Right lobe of liver (tissue), 6 donors: ENCODE measurements around the gene SLC24A3. TPM values are rescaled to one million over a fixed set of nuclear protein-coding genes. Genes with fewer than 3 reads are reported as not detected.

Experiments used
- ATAC-seq, 4 donors: fragments of 200-7000 bp; cut with Tn5 transposase; one replicate each; pipeline ENCODE4 v1.9.1; 2020; ENCODE audit warnings: mild to moderate bottlenecking in 4 of 4, moderate library complexity in 4 of 4
- DNase-seq, 3 donors: peaks; one replicate each; pipeline ENCODE4 v3.0.0-alpha.2; 2020
- H3K27ac ChIP-seq, 3 donors: fragments of 200-600 bp; one replicate each; pipeline ENCODE4 v1.8.0; 2022
- H3K27me3 ChIP-seq, 2 donors: fragments of 200-600 bp; one replicate each; pipeline ENCODE4 v1.8.0; 2022
- H3K36me3 ChIP-seq, 4 donors: fragments of 200-600 bp; sonication (generic) in 1 of 4; one replicate each; pipeline versions ENCODE4 v1.5.1 to v1.8.0; 2017 to 2022; ENCODE audit warnings: control low read depth in 1 of 4
- H3K4me1 ChIP-seq, 4 donors: fragments of 200-600 bp; sonication (generic) in 1 of 4; one replicate each; pipeline versions ENCODE4 v1.5.1 to v1.8.0; 2017 to 2022; ENCODE audit warnings: control low read depth in 1 of 4
- H3K4me3 ChIP-seq, 3 donors: fragments of 200-600 bp; one replicate each; pipeline ENCODE4 v1.8.0; 2022
- H3K9me3 ChIP-seq, 4 donors: fragments of 200-600 bp; sonication (generic) in 1 of 4; one replicate each; pipeline versions ENCODE4 v1.5.1 to v1.8.0; 2017 to 2022; ENCODE audit warnings: control low read depth in 1 of 4
- CTCF ChIP-seq, 4 donors: fragments of 200-600 bp in 3 of 4; fragments of 450-650 bp in 1 of 4; IDR thresholded peaks; one replicate each; pipeline versions ENCODE4 v1.5.1 to v1.8.0; 2016 to 2022; ENCODE audit warnings: antibody characterized with exemption in 4 of 4, mild to moderate bottlenecking in 2 of 4
- POLR2A ChIP-seq: fragments of 450-650 bp; IDR thresholded peaks from one replicate; pipeline ENCODE4 v1.6.1; 2017; ENCODE audit warnings: antibody characterized with exemption, mild to moderate bottlenecking
- WGBS: methylation state at CpG from one replicate; pipeline ENCODE4 v1.1.6; 2018; ENCODE audit warnings: low coverage, low lambda C conversion rate; ENCODE audit not compliant: insufficient coverage; ENCODE audit errors: missing lambda C conversion rate; 5-methylcytosine and 5-hydroxymethylcytosine counted together
- intact Hi-C, 2 donors: fragments of 100-400 bp; cut with DNase I; formaldehyde crosslinking; loops; one replicate each; pipeline versions ENCODE4 v1.11.2 to v1.14.1; 2022
- long read RNA-seq: library from polyadenylated mRNA; unstranded; transcript quantifications from one replicate; pipeline ENCODE4 v2.0.0, GENCODE V29; 2019
- total RNA-seq, 6 experiments: library from RNA; depleted of rRNA in 2 of 6; stranded (reverse); fragments of >200 nt in 2 of 6; fragmentation: NEBNext Ultra II Directional in 3 of 6; extraction: Animal tissue kit (Norgen Biotek cat#: 25700) in 3 of 6; gene quantifications; one replicate each; pipeline versions ENCODE4 v1.1.0 to v1.2.4, GENCODE V29; 2016 to 2023
- donor health status: DM: no; HTN: yes; CAD: no.
- donor health status: DM: no; HTN: no; CAD: no.
- donor health status: DM: no; HTN: no; CAD: no.
- donor health status: DM: no; HTN: yes; CAD: no.
- donor health status: DM: no; HTN: yes; CAD: no.

Gene SLC24A3
- under 1 TPM; 0.06 to 0.49 (median 0.27) TPM for total RNA-seq
- long read RNA-seq: 0 reads

- H3K27me3 ChIP-seq: peaks cover 0 to 8% of the 10 kb centered on the region in 2 donors
- DNase-seq (peak in 1 of 3 donors; percentile 57), ATAC-seq (no peak)
- peak within 1 kb of the TSS in 2 of 3 donors; percentile 32 to 35 for H3K4me3 ChIP-seq
- no peaks in the 10 kb centered on the region for H3K9me3 ChIP-seq
- H3K27ac ChIP-seq: no peak within 1 kb of the TSS
- no peaks in the 10 kb centered on the region for H3K36me3 ChIP-seq
- WGBS: no CpG with 5 or more reads among the region's 61 CpGs
- H3K4me1 ChIP-seq: no peaks in the 10 kb centered on the region
- intact Hi-C loops: loop anchor here in 1 of 2 donors (10.0 kb wide), 1 partner anchor 362 kb away; no protein-coding TSS in a partner anchor
- TF ChIP-seq POLR2A (no peak), CTCF (IDR thresholded peaks at IDR 0.05) (no peak)
These were observed at the start of gene SLC24A3 for GRCh38 chr20:19212469-19212815. Gene SLC24A3 (plus strand): TSS chr20:19212642.

GRCh38 chr20:19170148-19170547 lies 42.3 kb upstream of the SLC24A3 start:
- Histone ChIP-seq H3K27me3 (no peaks in the 10 kb centered on the region), H3K4me3 (no peak overlapping the region), H3K9me3 (no peaks in the 10 kb centered on the region), H3K27ac (no peak overlapping the region), H3K4me1 (no peaks in the 10 kb centered on the region), H3K36me3 (no peaks in the 10 kb centered on the region)
- intact Hi-C loops: no loop called here
- DNase-seq (no peak), ATAC-seq (no peak)
- no peak for TF ChIP-seq CTCF (IDR thresholded peaks at IDR 0.05)
- TF ChIP-seq POLR2A: no peak

- H3K27me3 ChIP-seq: peaks cover 0 to 7% of the 10 kb centered on the region in 2 donors
- DNase-seq: no peak
- WGBS: 56% methylated on average over 1 of the region's 1 CpG
- H3K36me3 ChIP-seq: no peaks in the 10 kb centered on the region
- no peak for TF ChIP-seq POLR2A
- no peak for TF ChIP-seq CTCF (IDR thresholded peaks at IDR 0.05)
- H3K27ac ChIP-seq: no peak overlapping the region
- H3K4me3 ChIP-seq: no peak overlapping the region
- intact Hi-C loops: no loop called here
- no peak for ATAC-seq
- no peaks in the 10 kb centered on the region for H3K4me1 ChIP-seq
- H3K9me3 ChIP-seq: no peaks in the 10 kb centered on the region
These were observed 39.8 kb upstream of the SLC24A3 start for GRCh38 chr20:19172637-19173036.

- no peak for ATAC-seq
- 83% methylated on average over 1 of the region's 1 CpG for WGBS
- no peak for TF ChIP-seq CTCF (IDR thresholded peaks at IDR 0.05)
- TF ChIP-seq POLR2A: no peak
- no peaks in the 10 kb centered on the region for H3K4me1 ChIP-seq
- H3K27me3 ChIP-seq: peaks cover 0 to 7% of the 10 kb centered on the region in 2 donors
- H3K9me3 ChIP-seq: no peaks in the 10 kb centered on the region
- H3K36me3 ChIP-seq: no peaks in the 10 kb centered on the region
- no peak overlapping the region for H3K27ac ChIP-seq
- H3K4me3 ChIP-seq: no peak overlapping the region
- intact Hi-C loops: no loop called here
- DNase-seq: no peak
These were observed 35.9 kb upstream of the SLC24A3 start for GRCh38 chr20:19176470-19177052.

GRCh38 chr20:19181552-19181951 lies 30.9 kb upstream of the SLC24A3 start:
- 37% methylated on average over 2 of the region's 2 CpGs for WGBS
- H3K4me1 ChIP-seq: no peaks in the 10 kb centered on the region

More at GRCh38 chr20:19181552-19181951, 30.9 kb upstream of the SLC24A3 start:
- DNase-seq: no peak
- no peaks in the 10 kb centered on the region for H3K36me3 ChIP-seq
- TF ChIP-seq CTCF (IDR thresholded peaks at IDR 0.05) (no peak), POLR2A (no peak)
- ATAC-seq: no peak
- peaks cover 0 to 7% of the 10 kb centered on the region in 2 donors for H3K27me3 ChIP-seq
- intact Hi-C loops: no loop called here
- H3K4me3 ChIP-seq: no peak overlapping the region
- H3K9me3 ChIP-seq: no peaks in the 10 kb centered on the region
- H3K27ac ChIP-seq: no peak overlapping the region
